ENCODE measurements around the gene COL4A3.
A peak's percentile ranks its signal among the peaks of the same experiment; 100 is the strongest.
"Not testable (repeated sequence)": the region's sequence is repeated elsewhere in the genome, so short reads cannot be mapped to it uniquely, and the experiment has no call there.

COL4A3 gene

DNA sequence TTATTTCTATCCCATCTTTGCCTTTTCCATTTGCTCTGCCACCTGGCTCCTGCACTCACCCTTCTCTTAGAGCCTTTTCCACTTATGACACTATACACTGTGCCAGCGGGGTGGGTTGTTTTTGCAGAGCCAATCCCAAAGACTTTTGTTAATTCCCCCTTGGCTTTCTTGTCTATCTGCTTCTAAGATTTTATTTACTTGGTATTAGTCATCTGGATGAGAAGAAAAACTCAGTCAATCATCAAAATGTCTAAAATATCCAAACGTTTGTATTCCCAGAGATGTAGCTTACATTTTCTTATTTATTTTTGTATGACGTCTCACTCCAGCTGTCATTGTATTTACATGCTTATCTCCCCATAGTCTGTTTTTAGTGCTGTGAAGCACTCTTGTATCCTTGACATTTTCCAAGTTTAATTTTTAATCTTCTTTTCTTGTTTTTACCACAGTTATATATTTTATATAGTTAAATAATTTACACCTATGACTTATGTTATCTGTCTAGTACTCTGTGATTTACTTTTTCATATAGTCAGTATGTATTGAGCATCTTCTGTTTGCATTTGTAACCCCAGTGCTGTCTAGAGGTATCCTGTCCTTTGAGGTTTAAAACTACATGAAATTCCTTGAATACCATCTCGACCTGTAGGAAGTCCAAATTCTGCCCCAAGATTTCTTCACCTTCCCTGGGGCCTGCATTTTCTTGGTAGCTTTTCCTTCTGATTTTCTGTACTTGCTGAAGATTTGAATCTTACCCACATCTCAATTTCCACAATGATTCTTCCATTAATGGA is 55.1 kb downstream of the COL4A3 start:
- DNase-seq, result no peak

DNA sequence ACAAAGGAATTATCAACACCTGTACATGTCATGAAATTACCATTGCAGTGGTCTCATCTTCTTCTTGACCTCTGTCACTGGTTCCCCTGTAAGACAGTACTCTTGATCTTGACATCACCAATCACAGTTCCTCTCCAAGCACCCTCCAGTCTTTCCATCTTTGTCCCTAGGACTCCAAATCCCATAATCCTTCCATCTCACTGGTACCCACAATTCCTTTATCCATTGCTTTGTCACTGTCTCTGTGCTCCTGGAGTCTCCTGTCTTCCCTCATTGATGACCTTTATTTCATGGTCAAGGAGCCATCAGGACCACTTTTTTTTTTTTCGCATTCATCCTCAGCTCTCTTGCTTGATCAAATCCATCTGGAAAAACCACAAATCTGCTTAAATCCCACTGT is 56.7 kb downstream of the COL4A3 start:
- no peak for DNase-seq

DNA sequence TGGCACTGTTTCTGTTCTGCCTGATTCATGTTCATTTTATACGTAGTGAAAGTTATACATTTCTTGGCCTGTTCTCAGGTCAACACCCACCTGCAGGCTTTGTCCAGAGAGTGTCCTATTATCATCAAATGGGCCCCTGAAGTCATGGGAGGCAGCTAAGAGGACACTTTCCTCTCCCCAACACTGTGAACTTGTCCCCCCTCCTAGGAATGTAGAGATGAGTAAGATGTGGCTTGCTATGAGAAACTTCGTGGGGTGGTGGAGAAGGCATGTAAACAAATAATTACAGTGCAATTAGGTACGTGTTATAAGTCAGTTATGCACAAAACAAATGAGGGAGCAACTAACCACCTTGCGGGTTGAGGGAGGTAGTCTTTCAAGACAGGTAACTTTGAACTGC is 57.9 kb downstream of the COL4A3 start:
- DNase-seq, result no peak

DNA sequence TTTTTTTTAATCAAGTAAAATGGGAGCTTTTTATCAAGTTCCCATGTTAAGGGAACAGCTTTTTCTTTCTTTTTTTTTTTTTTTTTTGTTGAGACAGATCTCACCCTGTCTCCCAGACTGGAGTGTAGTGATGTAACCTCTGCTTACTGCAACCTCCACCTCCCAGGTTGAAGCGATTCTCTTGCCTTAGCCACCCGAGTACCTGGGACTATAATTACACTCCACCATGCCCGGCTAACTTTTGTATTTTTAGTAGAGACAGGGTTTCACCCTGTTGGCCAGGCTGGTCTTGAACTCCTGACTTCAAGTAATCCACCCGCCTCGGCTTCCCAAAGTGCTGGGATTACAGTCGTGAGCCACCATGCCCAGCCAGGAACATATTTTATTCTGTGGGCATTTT is 61.2 kb downstream of the COL4A3 start:
- DNase-seq, result not testable (repeated sequence)

DNA sequence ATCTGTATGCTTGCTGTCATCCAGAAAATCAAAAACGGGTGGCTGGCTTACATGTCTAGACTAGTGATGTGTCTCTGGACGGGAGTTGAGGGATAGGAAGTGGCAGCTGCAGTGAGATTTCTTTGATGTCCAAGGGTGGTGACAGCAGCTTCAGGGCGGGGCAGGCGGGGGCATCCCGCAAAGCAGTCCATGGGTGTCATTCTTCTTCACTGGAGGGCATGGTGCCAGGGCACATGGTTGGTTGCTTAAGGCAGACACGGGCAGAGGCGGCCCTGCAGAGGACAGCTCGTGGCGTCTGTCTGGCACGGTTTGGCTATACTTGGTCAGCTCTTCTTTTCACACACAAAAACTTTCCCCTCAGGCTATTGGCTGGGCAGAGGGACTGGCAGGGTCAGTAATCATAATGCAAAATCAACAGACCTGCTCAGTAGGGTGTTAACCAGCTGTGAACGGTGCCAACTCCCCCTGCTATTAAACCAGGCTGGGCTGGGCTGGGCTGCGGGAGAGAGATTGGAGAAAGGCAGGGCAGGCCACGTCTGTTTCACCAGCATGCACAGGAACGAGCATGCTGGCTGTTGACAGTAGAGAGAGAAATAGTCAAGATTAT is 63.7 kb downstream of the COL4A3 start:
- DNase-seq, result peak in 2 of 3 experiments; percentile 79 to 92

DNA sequence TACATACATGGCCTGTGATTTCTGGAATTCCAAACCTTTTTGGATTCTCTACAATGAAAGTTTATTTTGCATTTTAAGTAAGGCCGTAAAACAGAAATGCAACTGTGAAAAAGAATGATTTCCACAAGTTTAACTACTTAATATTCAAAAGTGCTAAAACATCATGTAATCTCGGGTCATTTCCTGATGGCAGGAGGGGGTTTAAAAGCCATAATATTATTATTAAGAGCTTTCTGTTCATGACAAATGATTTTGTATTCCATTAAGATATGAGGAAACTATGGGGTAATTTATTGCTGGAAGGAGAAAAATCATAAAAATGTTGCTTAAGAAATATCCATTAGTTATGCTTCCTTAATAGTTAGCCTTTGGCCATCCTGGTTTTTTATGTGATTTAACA is 65.7 kb downstream of the COL4A3 start:
- DNase-seq, result no peak

DNA sequence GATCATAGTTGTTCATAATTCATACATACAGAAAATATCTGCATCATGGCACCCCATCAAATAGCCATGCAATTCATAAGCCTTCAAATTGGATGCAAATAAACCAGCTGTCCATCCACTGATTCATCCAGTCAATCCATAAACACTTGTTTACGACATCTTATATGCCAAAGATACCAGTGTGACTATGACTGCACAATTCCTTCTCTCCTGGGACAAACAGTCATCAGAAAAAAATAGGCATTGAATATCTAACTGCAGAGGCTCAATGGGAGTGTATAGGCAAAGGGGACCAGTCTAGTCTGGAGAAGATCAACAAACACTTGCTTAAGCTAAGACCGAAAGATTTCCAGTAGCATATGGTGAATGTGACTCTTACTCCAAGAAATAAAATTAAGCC is 70.0 kb downstream of the COL4A3 start:
- no peak for DNase-seq

DNA sequence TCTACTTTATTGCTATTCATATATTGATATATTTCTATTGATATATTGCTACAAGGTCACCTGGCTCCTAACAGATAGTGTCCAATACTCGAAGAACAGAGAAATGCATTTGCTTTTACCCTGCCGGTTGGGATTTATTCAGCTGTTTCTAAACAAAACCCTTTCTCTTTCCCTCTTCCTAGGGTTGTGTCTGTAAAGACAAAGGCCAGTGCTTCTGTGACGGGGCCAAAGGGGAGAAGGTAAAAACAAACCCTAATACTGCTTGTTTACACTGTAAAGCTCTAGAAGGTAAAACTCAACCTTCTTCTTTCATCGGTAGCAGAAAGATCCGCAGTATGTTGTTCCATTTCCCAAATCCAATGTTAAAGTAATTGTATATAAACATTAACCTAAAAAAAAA is 73.4 kb downstream of the COL4A3 start:
- peak in 1 of 3 experiments; percentile 35 for DNase-seq

DNA sequence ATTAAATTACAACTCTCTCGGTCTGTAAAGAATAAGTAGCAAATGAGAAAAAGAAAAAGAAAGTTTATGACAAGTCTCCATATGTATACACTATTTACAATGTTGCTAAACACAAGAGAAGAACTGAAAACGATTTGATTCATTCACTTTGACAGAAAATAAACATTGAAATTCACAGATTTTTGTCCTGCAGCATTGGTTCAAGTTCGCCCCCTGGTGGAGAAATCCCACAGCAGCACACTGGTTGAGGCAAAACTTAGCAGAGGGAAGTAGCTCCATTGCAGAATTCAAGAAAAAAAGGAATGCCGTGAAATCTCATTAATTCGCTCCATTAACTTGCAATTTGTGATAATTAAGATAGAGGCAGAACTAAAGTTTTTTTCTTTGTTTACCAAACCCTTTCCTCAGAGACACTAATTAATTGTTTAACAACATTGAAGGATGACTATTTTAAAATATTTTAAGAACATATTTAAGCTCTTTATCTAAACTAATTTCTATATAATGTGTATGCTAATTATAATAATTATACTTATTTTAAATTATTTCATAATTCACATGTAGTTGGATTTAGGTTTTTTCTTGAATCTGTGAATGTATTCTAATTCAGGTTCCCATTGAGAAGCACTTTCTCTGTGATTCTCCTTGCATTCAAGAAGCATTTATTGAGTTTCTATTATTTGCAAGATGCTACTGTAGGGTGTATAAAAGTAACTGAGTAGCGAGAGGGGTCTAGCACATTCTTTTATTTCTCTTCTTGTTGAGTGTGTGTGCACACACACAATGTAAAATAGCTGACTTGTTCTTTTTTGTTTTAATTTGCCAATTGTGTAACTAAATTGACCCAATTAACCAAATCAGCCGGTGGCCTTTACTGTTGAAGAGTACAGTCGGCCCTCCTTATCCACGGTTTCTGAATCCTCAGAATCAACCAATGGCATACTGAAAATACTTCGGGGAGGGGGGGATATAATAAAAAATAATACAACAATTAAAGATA is 74.1 kb downstream of the COL4A3 start:
- DNase-seq, result peak; percentile 14 to 83 (median 45)

DNA sequence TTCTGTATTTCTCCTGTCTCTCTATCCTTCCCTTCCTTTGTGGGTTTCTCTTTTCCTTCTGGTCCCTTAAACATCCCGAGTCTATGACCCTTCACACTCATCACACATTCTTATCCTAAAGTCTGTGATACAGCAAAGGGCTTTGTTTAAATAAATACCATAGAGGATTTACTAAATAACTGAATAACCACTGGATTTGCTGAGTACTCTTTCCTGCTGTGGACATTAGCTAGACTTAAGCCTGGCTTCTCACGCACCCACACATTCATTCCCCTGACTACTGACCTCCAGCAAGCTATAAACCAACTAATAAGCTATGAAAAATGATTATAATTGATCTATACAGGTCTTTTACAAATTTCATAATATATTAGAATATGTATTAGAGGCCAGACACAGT is 76.6 kb downstream of the COL4A3 start:
- no peak for DNase-seq

DNA sequence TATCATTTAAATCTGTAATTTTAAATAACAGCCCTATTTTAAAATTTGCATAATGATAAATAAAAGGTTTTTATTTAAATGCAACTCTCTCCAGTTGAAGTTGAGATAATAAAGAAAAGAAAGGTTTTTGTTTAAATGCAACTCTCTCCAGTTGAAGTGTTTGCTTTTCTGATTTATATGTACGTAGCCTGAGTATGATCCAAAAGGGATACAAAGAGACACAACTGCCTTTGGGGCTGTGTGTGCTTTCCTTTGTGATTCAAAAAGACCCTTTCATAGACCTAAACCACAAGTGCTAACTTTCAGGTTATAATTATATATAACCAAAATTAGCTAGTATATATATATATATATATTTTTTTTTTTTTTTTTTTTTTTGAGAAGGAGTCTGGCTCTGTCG is 84.5 kb downstream of the COL4A3 start:
- peak in 2 of 3 experiments; percentile 40 to 63 for DNase-seq

DNA sequence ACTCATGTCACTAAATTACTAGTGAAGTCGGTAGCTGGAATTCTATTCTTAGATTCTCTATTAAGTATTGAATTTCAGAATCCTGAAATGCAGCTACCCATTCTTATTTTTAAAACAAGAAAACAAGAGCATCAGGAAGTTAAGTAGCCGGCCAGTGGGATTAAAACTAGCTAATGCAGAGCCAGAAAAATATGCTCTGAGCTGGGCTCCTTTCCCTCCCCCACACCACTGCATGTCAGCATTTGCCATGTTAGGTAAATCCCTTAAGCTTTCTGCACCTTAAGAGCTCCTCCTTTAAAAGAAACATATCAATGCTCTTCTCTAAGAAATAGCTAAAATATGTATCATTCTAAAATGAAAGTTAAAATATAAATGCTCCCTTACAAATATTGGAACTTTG is 88.4 kb downstream of the COL4A3 start:
- no peak for DNase-seq

DNA sequence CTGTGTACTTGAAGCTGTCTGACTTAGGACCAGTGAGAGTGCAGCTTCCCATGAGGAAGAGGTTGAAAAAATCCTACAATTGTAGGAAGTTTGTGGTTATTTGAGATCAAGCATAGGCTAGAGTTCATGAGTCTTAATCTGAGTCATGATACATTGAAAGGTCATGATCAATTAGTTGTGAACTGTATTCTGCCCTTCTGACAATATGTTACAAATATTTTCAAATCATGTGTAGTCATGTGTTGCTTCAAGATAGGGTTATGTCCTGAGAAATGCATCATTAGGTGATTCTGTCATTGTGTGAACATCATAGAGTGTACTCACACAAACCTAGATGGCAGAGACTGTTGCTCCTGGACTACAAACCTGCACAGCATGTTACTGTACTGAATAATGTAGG is 92.2 kb downstream of the COL4A3 start:
- DNase-seq, result no peak

DNA sequence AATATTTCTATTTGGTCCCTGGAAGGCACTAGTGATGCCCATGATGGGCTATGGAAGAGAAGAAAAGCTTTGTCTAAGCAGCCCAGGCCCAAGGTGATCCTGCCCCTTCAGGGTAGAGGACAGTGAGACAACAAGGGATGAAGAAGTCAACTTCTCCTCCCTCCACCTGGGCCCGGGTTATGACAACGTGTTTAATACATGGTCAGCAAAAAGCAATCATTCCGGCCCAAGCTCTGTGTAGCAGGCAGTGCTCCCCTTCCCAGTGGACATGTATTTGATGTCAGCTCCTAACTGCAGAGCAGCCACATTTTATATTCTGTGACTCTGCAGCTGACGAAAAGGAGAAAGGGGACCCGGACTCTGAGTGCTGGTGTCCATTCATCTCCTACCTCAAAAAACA is 93.4 kb downstream of the COL4A3 start:
- no peak for DNase-seq

DNA sequence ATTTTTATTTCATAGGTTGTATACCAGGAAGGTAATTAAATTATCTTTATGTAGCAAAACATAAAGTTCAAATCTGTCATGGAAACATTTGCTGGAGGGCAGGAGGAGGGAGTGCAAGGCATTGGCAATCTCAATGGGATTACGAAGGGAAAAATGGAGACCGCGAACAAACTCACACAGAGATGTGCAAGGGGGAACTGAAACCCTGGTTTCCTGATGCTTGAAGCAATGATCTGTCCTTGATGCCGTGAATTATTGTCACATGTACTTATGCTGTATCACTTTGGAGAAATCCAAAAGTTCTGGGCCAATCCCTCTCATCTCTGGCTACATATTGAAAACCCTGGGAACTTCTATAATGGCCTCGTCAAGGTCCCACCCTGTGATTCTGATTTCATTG is 95.6 kb downstream of the COL4A3 start:
- no peak for DNase-seq

DNA sequence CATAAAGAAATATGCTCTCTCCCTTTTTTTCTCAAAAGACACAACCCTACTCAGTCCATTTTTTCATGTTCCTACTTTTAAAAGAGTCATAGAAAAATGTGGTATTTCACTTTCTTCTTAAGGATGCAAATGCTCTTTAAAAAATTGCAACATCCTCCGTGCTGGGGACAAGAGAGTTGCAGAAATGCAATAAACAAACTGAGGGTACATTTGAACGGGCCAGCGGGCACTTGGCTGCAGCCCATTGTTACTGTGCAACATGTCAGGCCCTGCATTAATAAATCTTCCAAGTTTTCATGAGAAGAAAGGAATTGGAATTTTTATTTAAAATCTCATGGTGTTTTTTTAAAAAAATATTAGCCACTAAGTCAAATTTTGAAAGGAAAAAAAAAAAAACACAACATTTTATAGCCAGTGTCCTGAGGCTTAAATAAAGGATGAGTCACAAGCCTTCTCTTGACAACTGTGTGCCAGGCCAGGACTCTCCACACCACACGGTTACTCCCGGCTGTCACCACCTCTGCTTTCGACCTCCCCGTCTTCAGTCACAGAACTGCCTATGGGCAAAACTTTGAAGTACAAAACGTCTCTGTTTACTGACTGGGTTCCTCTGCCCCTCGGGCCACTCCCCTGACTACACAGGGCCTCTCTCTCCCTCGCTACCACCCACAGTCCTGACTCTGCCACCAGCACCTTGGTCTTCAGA is 103.1 kb downstream of the COL4A3 start:
- no peak for DNase-seq

DNA sequence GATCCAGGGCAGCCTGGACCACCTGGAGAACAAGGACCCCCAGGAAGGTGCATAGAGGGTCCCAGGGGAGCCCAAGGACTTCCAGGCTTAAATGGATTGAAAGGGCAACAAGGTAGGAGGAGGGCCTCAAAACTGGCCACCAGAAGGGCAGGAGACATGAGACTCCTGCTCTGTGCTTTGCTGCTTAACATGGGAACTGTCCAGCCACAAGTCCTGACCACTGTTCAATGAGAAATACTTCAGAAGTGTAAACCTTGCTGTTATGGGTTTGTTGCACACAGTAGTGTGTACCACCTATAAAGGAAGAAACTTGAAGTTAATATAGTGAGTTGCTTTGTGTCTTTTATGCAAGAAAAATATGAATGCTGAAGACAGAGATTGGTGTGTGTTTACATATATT is 116.5 kb downstream of the COL4A3 start:
- no peak for DNase-seq

DNA sequence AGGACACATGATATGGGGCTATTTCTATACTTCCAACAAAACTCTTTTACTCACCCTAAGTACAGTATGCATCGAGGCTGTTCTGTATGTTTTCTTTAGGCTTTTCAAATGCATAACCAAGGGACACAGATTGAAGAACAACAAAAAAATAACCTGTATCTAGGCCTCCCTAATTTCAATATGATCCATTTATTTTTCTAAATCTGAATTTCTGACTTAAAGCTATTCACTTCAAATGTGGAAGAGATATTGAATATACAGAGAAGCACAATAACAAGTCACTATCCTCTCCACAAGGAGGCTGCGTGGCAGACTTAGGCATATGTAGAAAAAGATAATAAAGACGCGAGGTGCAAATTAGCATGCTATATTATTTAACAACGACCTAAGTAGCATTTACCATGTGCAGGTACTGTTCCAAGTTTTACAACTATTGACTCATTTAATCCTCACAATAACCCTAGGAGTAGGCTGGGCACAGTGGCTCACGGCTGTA is 121.4 kb downstream of the COL4A3 start:
- DNase-seq, result no peak

DNA sequence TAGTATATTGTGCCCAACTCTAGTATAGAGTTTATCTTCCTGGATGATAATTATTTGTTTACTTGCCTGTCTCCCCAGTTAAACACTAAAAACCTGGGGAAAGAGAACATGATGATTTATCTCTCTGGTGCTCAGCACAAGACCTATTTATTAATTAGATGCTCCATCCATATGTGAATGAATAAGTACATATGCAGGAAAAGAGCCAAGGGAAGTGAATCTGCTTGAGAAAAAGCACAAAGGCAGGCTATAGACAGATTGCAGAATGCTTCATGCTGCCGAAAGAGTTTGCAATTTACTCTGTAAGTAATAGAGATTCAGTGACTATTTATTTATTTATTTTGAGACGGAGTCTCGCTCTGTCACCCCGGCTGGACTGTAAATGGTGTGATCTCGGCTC is 123.3 kb downstream of the COL4A3 start:
- peak in 1 of 3 experiments; percentile 5 for DNase-seq

DNA sequence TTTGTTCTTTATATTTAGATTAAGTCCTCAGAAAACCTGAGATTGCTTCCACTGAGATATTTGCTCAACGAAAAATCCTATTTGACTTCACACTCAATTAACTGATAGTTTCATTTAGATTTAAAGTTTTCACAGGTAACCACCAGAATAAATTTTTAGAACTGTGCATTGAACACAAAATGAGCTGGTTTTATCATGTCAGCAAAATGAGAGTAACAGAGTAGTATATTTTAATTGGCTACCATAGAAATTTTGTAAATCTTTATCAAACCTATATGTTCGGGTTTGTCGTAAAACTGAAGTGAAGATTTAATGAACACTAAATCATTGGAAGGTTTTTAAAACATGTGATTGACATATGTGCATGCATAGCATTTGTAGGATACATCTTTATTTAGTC is 127.9 kb downstream of the COL4A3 start:
- DNase-seq, result no peak

DNA sequence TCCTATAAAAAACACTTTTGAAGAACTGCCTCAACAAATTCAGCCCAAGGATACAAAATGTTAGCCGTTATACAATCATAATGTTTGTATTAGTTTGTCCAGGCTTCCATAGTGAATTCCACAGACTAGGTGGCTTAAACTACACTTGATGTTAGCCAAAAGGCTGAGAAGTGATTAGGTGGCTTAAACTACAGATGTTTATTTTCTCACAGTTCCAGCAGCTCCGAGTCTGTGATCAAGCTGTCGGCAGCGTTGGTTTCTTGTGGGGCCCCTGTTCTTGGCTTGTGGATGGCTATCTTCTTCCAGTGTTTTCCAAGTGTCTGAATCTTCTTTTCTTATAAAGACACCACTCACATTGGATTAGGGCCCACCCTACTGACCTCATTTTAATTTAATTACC is 129.1 kb downstream of the COL4A3 start:
- DNase-seq, result no peak

DNA sequence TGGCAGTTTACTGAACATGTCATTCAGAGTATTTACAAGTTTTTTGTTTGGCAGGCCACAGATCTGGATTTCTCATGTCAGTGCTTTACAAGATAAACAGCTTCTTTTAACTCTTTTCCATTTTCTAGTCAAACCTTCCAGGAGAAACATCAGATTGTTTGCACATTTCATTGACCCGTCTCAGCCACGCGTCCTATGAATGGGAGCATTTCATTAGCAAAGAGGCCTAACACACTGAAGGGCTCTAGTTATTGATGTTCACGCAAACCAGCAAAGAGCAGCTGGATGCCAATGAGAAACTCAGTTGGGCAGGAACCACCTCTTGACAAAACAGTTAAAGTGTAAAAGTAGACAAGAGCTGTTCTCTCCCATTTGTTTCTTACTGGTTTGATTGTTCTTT is 131.4 kb downstream of the COL4A3 start:
- DNase-seq, result peak in 1 of 3 experiments; percentile 49
